Immature natural killer cell (primary cell): Measurements from ENCODE around the gene GPR37L1. TPM values are rescaled to one million over a fixed set of nuclear protein-coding genes. Genes with fewer than 3 reads are reported as not detected.

Experiments used
- DNase-seq, 3 donors: peaks; one replicate each; pipeline ENCODE4 v3.0.0; 2022; ENCODE audit warnings: mixed read lengths in 1 of 3
- H3K27ac Mint-ChIP-seq, 6 donors: one replicate each; pipeline ENCODE4 v1.8.0; 2020; ENCODE audit warnings: mixed read lengths in 6 of 6, mild to moderate bottlenecking in 5 of 6, inconsistent platforms in 4 of 6, moderate library complexity in 3 of 6
- H3K27me3 Mint-ChIP-seq, 3 donors: one replicate each; pipeline ENCODE4 v1.8.0; 2020 to 2021; ENCODE audit warnings: low read depth in 3 of 3, mild to moderate bottlenecking in 3 of 3, mixed read lengths in 3 of 3, moderate library complexity in 3 of 3, inconsistent platforms in 1 of 3
- H3K36me3 Mint-ChIP-seq, 3 donors: one replicate each; pipeline ENCODE4 v1.8.0; 2020; ENCODE audit warnings: mixed read lengths in 3 of 3, inconsistent platforms in 2 of 3, mild to moderate bottlenecking in 2 of 3
- H3K4me1 Mint-ChIP-seq, 2 donors: one replicate each; pipeline ENCODE4 v1.8.0; 2020; ENCODE audit warnings: inconsistent platforms in 2 of 2, mild to moderate bottlenecking in 2 of 2, mixed read lengths in 2 of 2, moderate library complexity in 1 of 2
- H3K4me3 Mint-ChIP-seq, 5 donors: one replicate each; pipeline ENCODE4 v1.8.0; 2020; ENCODE audit warnings: mild to moderate bottlenecking in 5 of 5, mixed read lengths in 5 of 5, inconsistent platforms in 3 of 5, moderate library complexity in 3 of 5
- H3K9me3 Mint-ChIP-seq, 6 donors: one replicate each; pipeline ENCODE4 v1.8.0; 2020; ENCODE audit warnings: mild to moderate bottlenecking in 6 of 6, mixed read lengths in 6 of 6, inconsistent platforms in 4 of 6, moderate library complexity in 3 of 6
- polyA plus RNA-seq, 3 donors: library from polyadenylated mRNA; unstranded; fragments of 300-500 nt; fragmentation: Illumina TruSeq; gene quantifications; one replicate each; pipeline ENCODE4 v1.2.3, GENCODE V29; 2021

GPR37L1 gene
- polyA plus RNA-seq, 3 donors from 2014 or later, result 0.10 to 0.16 TPM; not detected in 1

DNA sequence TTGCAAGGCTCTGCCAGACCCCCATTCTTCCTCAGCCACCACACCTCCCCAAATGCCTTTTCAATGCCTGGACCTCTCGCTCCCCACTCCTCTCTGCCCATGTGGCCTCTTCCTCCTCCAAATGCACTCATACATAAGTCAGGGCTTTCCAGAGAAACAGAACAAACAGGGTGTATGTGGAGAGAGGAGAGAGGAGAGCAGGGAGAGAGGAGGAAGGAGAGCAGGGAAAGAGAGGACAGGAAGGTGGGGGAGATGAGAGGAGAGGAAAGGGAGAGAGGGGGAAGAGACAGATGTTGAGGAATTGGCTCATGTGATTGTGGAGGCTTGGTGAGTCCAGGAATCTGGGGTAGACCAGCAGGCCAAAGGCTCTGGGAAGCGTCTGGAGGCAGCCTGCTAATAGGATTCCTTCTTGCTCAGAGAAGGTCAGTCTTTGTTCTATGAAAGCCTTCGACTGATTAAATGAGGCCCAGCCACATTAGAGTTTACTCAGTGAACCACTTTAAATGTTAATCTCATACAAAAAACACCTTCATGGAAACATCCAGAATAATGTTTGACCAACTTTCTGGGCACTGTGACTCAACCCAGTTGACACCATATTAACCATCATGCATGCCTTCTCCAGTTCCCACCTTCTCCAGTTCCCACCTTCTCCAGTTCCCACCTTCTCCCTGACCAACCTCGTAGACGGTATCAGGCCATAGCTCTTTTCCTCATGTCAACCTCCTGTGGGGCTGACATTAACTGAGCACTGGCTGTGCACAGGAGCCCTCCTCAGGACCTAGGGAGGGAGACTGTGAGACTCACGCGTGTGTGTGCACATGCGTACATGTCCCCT is 59.5 kb downstream of the GPR37L1 start:
- peaks cover 2 to 8% (median 2%) of the 10 kb centered on the region in 3 donors for H3K27me3 Mint-ChIP-seq
- peaks cover 0 to 4% of the 10 kb centered on the region in 2 donors for H3K4me1 Mint-ChIP-seq
- no peak for DNase-seq
- no peak overlapping the region for H3K27ac Mint-ChIP-seq
- H3K4me3 Mint-ChIP-seq, result no peak overlapping the region
- H3K9me3 Mint-ChIP-seq, result no peaks in the 10 kb centered on the region
- H3K36me3 Mint-ChIP-seq, result no peaks in the 10 kb centered on the region

Other genes starting within 250 kb of the GPR37L1 start
- gene SHISA4, start 234.0 kb upstream of the GPR37L1 start, polyA plus RNA-seq, result 1 to 10 TPM in 2 of 3 donors, under 1 TPM in 1; 0.83 to 4.7 (median 1.1) TPM
- not detected for gene LMOD1, start 176.4 kb upstream of the GPR37L1 start, polyA plus RNA-seq
- 10 to 100 TPM; 34.3 to 42.9 (median 34.7) TPM for gene TIMM17A, start 167.4 kb upstream of the GPR37L1 start, polyA plus RNA-seq
- 10 to 100 TPM; 35.6 to 61.6 (median 57.8) TPM for gene RNPEP, start 140.3 kb upstream of the GPR37L1 start, polyA plus RNA-seq
- under 1 TPM in 1 of 3 donors, not detected in 2; 0.26 TPM for gene ELF3, start 112.3 kb upstream of the GPR37L1 start, polyA plus RNA-seq
- 10 to 100 TPM in 2 of 3 donors, 1 to 10 TPM in 1; 9.7 to 15.0 (median 11.0) TPM for gene ARL8A, start 21.8 kb downstream of the GPR37L1 start, polyA plus RNA-seq
- 100 to 1,000 TPM in 1 of 3 donors, 10 to 100 TPM in 2; 55.4 to 126 (median 58.4) TPM for gene PTPN7, start 37.7 kb downstream of the GPR37L1 start, polyA plus RNA-seq
- gene LGR6, start 70.9 kb downstream of the GPR37L1 start, polyA plus RNA-seq, result 10 to 100 TPM; 10.9 to 26.8 (median 21.1) TPM
- 1 to 10 TPM; 4.2 to 6.2 (median 6.1) TPM for gene UBE2T, start 219.0 kb downstream of the GPR37L1 start, polyA plus RNA-seq
- gene PPP1R12B, start 225.8 kb downstream of the GPR37L1 start, polyA plus RNA-seq, result 1 to 10 TPM; 3.8 to 8.3 (median 4.3) TPM